Natural killer cell (primary cell): ENCODE results near the gene LIN52. TPM values are rescaled to one million over a fixed set of nuclear protein-coding genes. Genes with fewer than 3 reads are reported as not detected.

Experiments used
- ATAC-seq, 3 donors: fragments of 150-1000 bp in 2 of 3; fragments of 200-7000 bp in 1 of 3; cut with Tn5 transposase; 1 replicate in 1 of 3; 2 replicates in 2 of 3; pipeline ENCODE4 v1.10.0; 2021; ENCODE audit warnings: mild to moderate bottlenecking in 2 of 3, moderate library complexity in 2 of 3
- DNase-seq, 2 donors: peaks; one replicate each; pipeline versions ENCODE4 v3.0.0 to v3.0.0-alpha.2; 2013 to 2021; ENCODE audit warnings: mixed read lengths in 1 of 2
- H3K27ac ChIP-seq: one replicate; pipeline ENCODE4 v1.5.1; 2013; ENCODE audit warnings: mild to moderate bottlenecking, low read length
- H3K27me3 ChIP-seq: one replicate; pipeline ENCODE4 v1.6.1; 2013; ENCODE audit warnings: low read length; ENCODE audit not compliant: control insufficient read depth, insufficient read depth
- H3K36me3 ChIP-seq: one replicate; pipeline ENCODE4 v1.6.1; 2013; ENCODE audit warnings: low read length; ENCODE audit not compliant: control insufficient read depth, insufficient read depth
- H3K4me1 ChIP-seq: one replicate; pipeline ENCODE4 v1.6.1; 2013; ENCODE audit warnings: low read length; ENCODE audit not compliant: control insufficient read depth, insufficient read depth
- H3K4me3 ChIP-seq: one replicate; pipeline ENCODE4 v1.5.1; 2013; ENCODE audit warnings: low read length
- H3K9me3 ChIP-seq: one replicate; pipeline ENCODE4 v1.6.1; 2013; ENCODE audit warnings: low read length; ENCODE audit not compliant: control insufficient read depth, insufficient read depth
- H3K27ac Mint-ChIP-seq, 2 donors: one replicate each; pipeline ENCODE4 v1.8.0; 2022; ENCODE audit warnings: mild to moderate bottlenecking in 2 of 2, mixed read lengths in 2 of 2, moderate library complexity in 1 of 2
- H3K27me3 Mint-ChIP-seq, 2 donors: one replicate each; pipeline ENCODE4 v1.8.0; 2022; ENCODE audit warnings: low read depth in 2 of 2, mixed read lengths in 2 of 2
- H3K36me3 Mint-ChIP-seq: one replicate; pipeline ENCODE4 v1.8.0; 2022; ENCODE audit warnings: mixed read lengths
- H3K4me1 Mint-ChIP-seq, 2 donors: one replicate each; pipeline ENCODE4 v1.8.0; 2022; ENCODE audit warnings: mixed read lengths in 2 of 2
- H3K4me3 Mint-ChIP-seq: one replicate; pipeline ENCODE4 v1.8.0; 2022; ENCODE audit warnings: mild to moderate bottlenecking, moderate library complexity, mixed read lengths
- H3K9me3 Mint-ChIP-seq, 2 donors: one replicate each; pipeline ENCODE4 v1.8.0; 2022; ENCODE audit warnings: mixed read lengths in 2 of 2
- WGBS: methylation state at CpG from one replicate; pipeline ENCODE4 v1.1.7; 2013; ENCODE audit warnings: missing lambda C conversion rate; ENCODE audit not compliant: insufficient coverage; 5-methylcytosine and 5-hydroxymethylcytosine counted together
- intact Hi-C: fragments of 100-400 bp; cut with micrococcal nuclease; formaldehyde crosslinking; loops from one replicate; pipeline ENCODE4 v1.14.2; 2022
- total RNA-seq, 4 donors: library from RNA; stranded (reverse); fragments of 120-200 nt in 1 of 4; gene quantifications; one replicate each; pipeline versions ENCODE4 v1.2.3 to v1.2.4, GENCODE V29; 2013 to 2022
- TF ChIP-seq, protein P1 (sequence below): fragments of 200-600 bp; IDR thresholded peaks from one replicate; pipeline ENCODE4 v1.8.0; 2022; ENCODE audit warnings: antibody characterized with exemption

The LIN52 gene
- total RNA-seq, 3 donors from 2014 or later (not counting 1 experiment from before 2014, with no cell fraction given): 10.6 to 15.0 (median 12.8) TPM

DNA sequence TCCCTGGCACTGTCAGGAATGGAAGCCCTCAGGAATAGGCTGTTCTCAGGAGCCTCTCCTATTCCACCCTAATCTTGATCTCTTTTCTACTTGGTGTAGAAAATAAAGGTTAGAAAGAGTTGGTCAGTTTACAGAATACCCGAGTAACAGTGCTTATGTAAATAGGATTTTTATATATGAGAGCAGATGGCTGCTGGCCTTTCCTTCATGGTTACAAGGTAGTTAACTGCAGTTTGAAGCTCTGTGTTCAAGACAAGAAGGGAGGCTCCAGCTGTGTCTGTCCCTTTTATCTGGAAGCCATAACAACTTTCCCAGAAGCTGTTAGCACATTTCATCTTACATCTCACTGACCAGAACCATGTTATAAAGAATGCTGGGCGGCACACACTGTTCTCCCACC, 42.5 kb upstream of the LIN52 start:
- H3K4me1 Mint-ChIP-seq: peaks cover 0 to 4% of the 10 kb centered on the region in 2 donors
- 67% methylated on average over 2 of the region's 2 CpGs for WGBS
- no peaks in the 10 kb centered on the region for H3K36me3 Mint-ChIP-seq
- no peaks in the 10 kb centered on the region for H3K27me3 Mint-ChIP-seq
- Histone ChIP-seq H3K36me3 (no peaks in the 10 kb centered on the region), H3K4me3 (no peak overlapping the region), H3K9me3 (no peaks in the 10 kb centered on the region), H3K4me1 (no peaks in the 10 kb centered on the region), H3K27ac (no peak overlapping the region), H3K27me3 (no peaks in the 10 kb centered on the region)
- no peak overlapping the region for H3K27ac Mint-ChIP-seq
- TF ChIP-seq, protein P1, sequence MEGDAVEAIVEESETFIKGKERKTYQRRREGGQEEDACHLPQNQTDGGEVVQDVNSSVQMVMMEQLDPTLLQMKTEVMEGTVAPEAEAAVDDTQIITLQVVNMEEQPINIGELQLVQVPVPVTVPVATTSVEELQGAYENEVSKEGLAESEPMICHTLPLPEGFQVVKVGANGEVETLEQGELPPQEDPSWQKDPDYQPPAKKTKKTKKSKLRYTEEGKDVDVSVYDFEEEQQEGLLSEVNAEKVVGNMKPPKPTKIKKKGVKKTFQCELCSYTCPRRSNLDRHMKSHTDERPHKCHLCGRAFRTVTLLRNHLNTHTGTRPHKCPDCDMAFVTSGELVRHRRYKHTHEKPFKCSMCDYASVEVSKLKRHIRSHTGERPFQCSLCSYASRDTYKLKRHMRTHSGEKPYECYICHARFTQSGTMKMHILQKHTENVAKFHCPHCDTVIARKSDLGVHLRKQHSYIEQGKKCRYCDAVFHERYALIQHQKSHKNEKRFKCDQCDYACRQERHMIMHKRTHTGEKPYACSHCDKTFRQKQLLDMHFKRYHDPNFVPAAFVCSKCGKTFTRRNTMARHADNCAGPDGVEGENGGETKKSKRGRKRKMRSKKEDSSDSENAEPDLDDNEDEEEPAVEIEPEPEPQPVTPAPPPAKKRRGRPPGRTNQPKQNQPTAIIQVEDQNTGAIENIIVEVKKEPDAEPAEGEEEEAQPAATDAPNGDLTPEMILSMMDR: no peak
- DNase-seq: no peak
- ATAC-seq: no peak
- intact Hi-C loops: no loop called here
- no peak overlapping the region for H3K4me3 Mint-ChIP-seq
- no peaks in the 10 kb centered on the region for H3K9me3 Mint-ChIP-seq

DNA sequence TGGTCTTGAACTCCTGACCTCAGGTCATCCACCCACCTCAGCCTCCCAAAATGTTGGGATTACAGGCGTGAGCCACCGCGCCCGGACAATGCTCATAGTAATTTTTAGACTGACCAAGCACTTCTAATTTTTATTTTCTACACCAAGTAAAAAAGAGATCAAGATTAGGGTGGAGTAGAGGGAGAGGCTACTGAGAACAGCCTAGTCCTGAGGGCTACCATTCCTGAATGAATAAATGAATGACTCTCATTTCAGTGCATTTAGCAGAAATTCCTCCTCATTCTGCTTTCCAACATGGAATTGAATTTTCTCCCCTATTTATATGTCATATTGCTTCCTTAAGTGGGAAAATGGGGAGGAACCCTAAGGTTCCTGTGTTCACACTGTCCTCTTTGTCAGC, 39.2 kb upstream of the LIN52 start:
- TF ChIP-seq, protein P1: no peak
- H3K4me1 ChIP-seq: no peaks in the 10 kb centered on the region
- H3K9me3 ChIP-seq: no peaks in the 10 kb centered on the region
- no peaks in the 10 kb centered on the region for H3K27me3 ChIP-seq
- H3K4me1 Mint-ChIP-seq: no peaks in the 10 kb centered on the region
- H3K9me3 Mint-ChIP-seq: no peaks in the 10 kb centered on the region
- H3K27ac Mint-ChIP-seq: no peak overlapping the region
- no peak for DNase-seq
- no peaks in the 10 kb centered on the region for H3K36me3 ChIP-seq
- no peak overlapping the region for H3K4me3 Mint-ChIP-seq
- no peak for ATAC-seq
- no peak overlapping the region for H3K4me3 ChIP-seq
- 100% methylated on average over 2 of the region's 4 CpGs for WGBS
- intact Hi-C loops: no loop called here
- no peak overlapping the region for H3K27ac ChIP-seq
- no peaks in the 10 kb centered on the region for H3K27me3 Mint-ChIP-seq
- no peaks in the 10 kb centered on the region for H3K36me3 Mint-ChIP-seq

DNA sequence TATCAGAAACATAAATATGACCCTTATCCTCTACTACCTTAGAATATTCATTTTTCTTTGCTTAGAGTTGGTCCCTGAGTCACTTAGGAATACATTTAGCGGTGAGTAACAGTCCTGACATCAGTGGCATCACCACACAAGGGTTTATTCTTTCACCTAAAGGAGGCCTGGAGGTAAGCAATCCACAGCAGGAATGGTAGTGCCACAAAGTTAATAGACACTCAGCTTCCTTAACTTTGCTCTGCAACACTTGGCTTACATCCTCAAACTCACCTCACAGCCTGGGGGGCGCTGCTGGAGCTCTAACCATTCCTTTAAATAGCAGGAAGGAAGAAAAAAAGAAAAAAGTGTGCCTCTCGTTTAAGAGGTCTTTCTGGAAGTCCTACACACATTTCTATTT, 36.5 kb upstream of the LIN52 start:
- intact Hi-C loops: no loop called here
- H3K9me3 ChIP-seq: no peaks in the 10 kb centered on the region
- no peak overlapping the region for H3K27ac ChIP-seq
- DNase-seq (no peak), ATAC-seq (no peak)
- no peaks in the 10 kb centered on the region for H3K4me1 ChIP-seq
- H3K27ac Mint-ChIP-seq: no peak overlapping the region
- TF ChIP-seq, protein P1: no peak
- no peaks in the 10 kb centered on the region for H3K36me3 Mint-ChIP-seq
- no peaks in the 10 kb centered on the region for H3K4me1 Mint-ChIP-seq
- no peaks in the 10 kb centered on the region for H3K9me3 Mint-ChIP-seq
- no peak overlapping the region for H3K4me3 ChIP-seq
- H3K27me3 ChIP-seq: no peaks in the 10 kb centered on the region
- no peak overlapping the region for H3K4me3 Mint-ChIP-seq
- no peaks in the 10 kb centered on the region for H3K36me3 ChIP-seq
- 90% methylated on average over 1 of the region's 3 CpGs for WGBS
- no peaks in the 10 kb centered on the region for H3K27me3 Mint-ChIP-seq

DNA sequence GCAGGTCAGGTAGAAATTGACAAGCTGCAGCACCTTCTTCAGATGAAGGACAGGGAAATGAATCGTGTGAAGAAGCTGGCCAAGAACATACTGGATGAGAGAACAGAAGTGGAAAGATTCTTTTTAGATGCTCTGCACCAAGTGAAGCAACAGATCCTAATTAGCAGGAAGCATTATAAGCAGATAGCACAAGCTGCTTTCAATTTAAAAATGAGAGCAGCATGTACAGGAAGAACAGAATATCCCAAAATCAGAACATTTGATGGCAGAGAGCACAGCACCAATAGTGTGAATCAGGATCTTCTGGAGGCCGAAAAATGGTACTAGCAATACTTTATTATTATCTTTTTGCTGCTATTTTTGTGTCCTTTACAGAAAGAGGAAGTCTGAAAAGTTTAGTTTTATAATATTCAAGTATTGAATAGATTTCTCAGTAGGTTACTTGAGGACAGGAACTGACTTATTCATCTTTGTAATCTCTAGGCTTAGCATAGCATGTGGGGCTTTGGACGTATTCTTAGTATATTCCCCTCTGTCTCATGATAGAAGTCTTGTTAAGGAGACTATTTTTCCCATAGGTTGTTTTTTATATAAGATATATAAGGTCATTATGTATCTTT, 34.8 kb upstream of the LIN52 start:
- Histone ChIP-seq H3K4me1 (no peaks in the 10 kb centered on the region), H3K36me3 (no peaks in the 10 kb centered on the region), H3K27me3 (no peaks in the 10 kb centered on the region), H3K4me3 (no peak overlapping the region), H3K27ac (no peak overlapping the region), H3K9me3 (no peaks in the 10 kb centered on the region)
- no peak overlapping the region for H3K27ac Mint-ChIP-seq
- no peak overlapping the region for H3K4me3 Mint-ChIP-seq
- no peak for DNase-seq
- TF ChIP-seq, protein P1: no peak
- no peaks in the 10 kb centered on the region for H3K9me3 Mint-ChIP-seq
- ATAC-seq: no peak
- no peaks in the 10 kb centered on the region for H3K36me3 Mint-ChIP-seq
- no peaks in the 10 kb centered on the region for H3K4me1 Mint-ChIP-seq
- intact Hi-C loops: no loop called here
- H3K27me3 Mint-ChIP-seq: no peaks in the 10 kb centered on the region
- WGBS: 56% methylated on average over 1 of the region's 3 CpGs
